Activated naive CD4-positive, alpha-beta T cell treated with Interleukin-2 at 50 U/mL for 16 hours (primary cell): Measurements from ENCODE around the gene PRCC.

Experiments used
- DNase-seq: peaks from one replicate; pipeline ENCODE4 v3.0.0-alpha.2; 2020

Gene PRCC

DNA sequence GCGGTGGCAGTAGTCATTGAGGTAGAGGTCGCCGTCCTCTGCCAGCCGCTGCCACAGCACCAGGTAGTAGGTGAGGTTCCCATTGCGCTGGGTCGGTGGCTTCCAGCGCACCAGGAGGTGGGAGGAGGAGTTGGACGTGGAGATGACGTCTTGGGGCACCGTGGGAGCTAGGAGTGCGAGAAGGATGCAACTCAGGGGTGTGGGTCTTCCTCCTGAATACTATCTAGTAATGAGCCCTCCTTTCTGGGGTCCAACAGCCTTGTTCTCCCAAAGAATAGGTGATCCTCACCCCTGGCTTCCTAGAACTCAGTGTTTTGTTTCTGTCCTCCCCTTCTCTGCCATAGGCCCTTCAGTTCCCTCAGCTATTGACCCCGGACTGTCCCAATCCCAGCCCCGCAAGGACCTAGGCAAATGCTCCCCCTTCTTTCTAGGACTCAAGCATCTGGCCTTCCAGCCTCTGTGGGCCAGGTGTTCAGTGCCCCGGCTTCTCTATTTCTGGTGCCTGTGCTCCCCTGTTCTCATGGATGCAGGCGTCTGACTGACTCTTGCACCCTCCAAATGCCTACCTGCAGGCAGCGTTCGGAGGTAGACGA lies 78.7 kb downstream of the PRCC start:
- no peak for DNase-seq

GRCh38 chr1:156846643-156847042 lies 79.3 kb downstream of the PRCC start:
- DNase-seq: no peak

- no peak for DNase-seq
These were observed 80.5 kb downstream of the PRCC start for GRCh38 chr1:156847591-156848460.

GRCh38 chr1:156848461-156849150 lies 81.3 kb downstream of the PRCC start:
- peak; percentile 57 for DNase-seq

GRCh38 chr1:156849151-156849496 lies 81.8 kb downstream of the PRCC start:
- no peak for DNase-seq
